Right ventricle myocardium inferior (tissue), 1 donor: ENCODE measurements around the gene CCDC107. TPM values are rescaled to one million over a fixed set of nuclear protein-coding genes. Genes with fewer than 3 reads are reported as not detected.
A peak's percentile ranks its signal among the peaks of the same experiment; 100 is the strongest.

ENCODE experiments used
- ATAC-seq: fragments of 200-7000 bp; cut with Tn5 transposase; one replicate; pipeline ENCODE4 v1.9.1; 2020; ENCODE audit warnings: mild to moderate bottlenecking, moderate library complexity
- DNase-seq: peaks from one replicate; pipeline ENCODE4 v3.0.0; 2021; ENCODE audit errors: missing footprints
- intact Hi-C: fragments of 100-400 bp; cut with DNase I; formaldehyde crosslinking; loops from one replicate; pipeline ENCODE4 v1.11.0; 2022
- total RNA-seq: library from RNA; stranded (reverse); fragmentation: NEBNext Ultra II Directional; extraction: Animal tissue kit (Norgen Biotek cat#: 25700); gene quantifications from one replicate; pipeline ENCODE4 v1.2.1, GENCODE V29; 2021
- donor health status: DM: no; HTN: yes; CAD: no; lungs with severe emphysema.

The CCDC107 gene
- total RNA-seq, 1 donor from 2014 or later = 58.6 TPM

- no peak for DNase-seq
- intact Hi-C loops = loop anchor here (1.0 kb wide), 1 partner anchor 101 kb away; the partner anchor contains the start of gene MSMP
- ATAC-seq = no peak
These were observed 4.5 kb upstream of the CCDC107 start for GRCh38 chr9:35653611-35654010.

GRCh38 chr9:35656348-35656747 lies 1.7 kb upstream of the CCDC107 start:
- ATAC-seq (no peak), DNase-seq (no peak)
- intact Hi-C loops = loop anchor here (5.0 kb wide), 1 partner anchor 171 kb away; the partner anchor contains the start of genes FAM221B and TMEM8B

GRCh38 chr9:35656831-35657545 lies 1.1 kb upstream of the CCDC107 start:
- ATAC-seq (peak; percentile 8), DNase-seq (no peak)
- intact Hi-C loops = loop anchor here (5.0 kb wide), 1 partner anchor 170 kb away; the partner anchor contains the start of genes FAM221B and TMEM8B

- ATAC-seq = peak; percentile 97
- peak; percentile 97 for DNase-seq
- intact Hi-C loops = loop anchor here (2.0 to 5.0 kb wide), 3 partner anchors 53 to 170 kb away; partner anchors contain the start of genes FAM221B, TESK1 and TMEM8B
These were observed 451 bp upstream of the CCDC107 start, which contains the start of gene RMRP for GRCh38 chr9:35657546-35658136. Gene RMRP (minus strand): TSS chr9:35658019.

- peak; percentile 9 for ATAC-seq
- no peak for DNase-seq
- intact Hi-C loops = loop anchor here (2.0 to 5.0 kb wide), 3 partner anchors 54 to 168 kb away; partner anchors contain the start of genes FAM221B, TESK1 and TMEM8B
These were observed 802 bp downstream of the CCDC107 start for GRCh38 chr9:35658968-35659220.

GRCh38 chr9:35659340-35659739 lies 1.2 kb downstream of the CCDC107 start:
- intact Hi-C loops = loop anchor here (2.0 to 5.0 kb wide), 3 partner anchors 55 to 168 kb away; partner anchors contain the start of genes FAM221B, TESK1 and TMEM8B
- ATAC-seq = peak; percentile 2
- no peak for DNase-seq

GRCh38 chr9:35660966-35661415 lies 2.9 kb downstream of the CCDC107 start:
- intact Hi-C loops = loop anchor here (2.0 kb wide), 1 partner anchor 30 kb away; no protein-coding TSS in a partner anchor
- DNase-seq (no peak), ATAC-seq (no peak)

- intact Hi-C loops = loop anchor here (2.0 kb wide), 1 partner anchor 29 kb away; no protein-coding TSS in a partner anchor
- no peak for ATAC-seq
These were observed 3.8 kb downstream of the CCDC107 start for GRCh38 chr9:35661756-35662350.

GRCh38 chr9:35662437-35662836 lies 4.3 kb downstream of the CCDC107 start:
- intact Hi-C loops = no loop called here
- no peak for ATAC-seq
- DNase-seq = no peak

More at GRCh38 chr9:35661756-35662350, 3.8 kb downstream of the CCDC107 start:
- DNase-seq = no peak

- intact Hi-C loops = no loop called here
- DNase-seq = peak; percentile 90
- ATAC-seq = peak; percentile 92
These were observed 6.7 kb downstream of the CCDC107 start, which contains the start of gene ARHGEF39 for GRCh38 chr9:35664531-35665470. Gene ARHGEF39 (minus strand): TSS chr9:35665195. CDS start chr9:35665169, 26 bp downstream.

- ATAC-seq (no peak), DNase-seq (no peak)
- intact Hi-C loops = no loop called here
These were observed 7.4 kb downstream of the CCDC107 start for GRCh38 chr9:35665471-35665818.

- ATAC-seq = no peak
- DNase-seq = no peak
- intact Hi-C loops = no loop called here
These were observed 8.0 kb downstream of the CCDC107 start for GRCh38 chr9:35666045-35666444.

GRCh38 chr9:35666549-35666948 lies 8.5 kb downstream of the CCDC107 start:
- intact Hi-C loops = no loop called here
- DNase-seq (no peak), ATAC-seq (no peak)

- intact Hi-C loops = no loop called here
- DNase-seq = no peak
- no peak for ATAC-seq
These were observed 9.8 kb downstream of the CCDC107 start for GRCh38 chr9:35667939-35668338.

GRCh38 chr9:35669331-35670145 lies 11.4 kb downstream of the CCDC107 start:
- ATAC-seq (no peak), DNase-seq (no peak)
- intact Hi-C loops = no loop called here

GRCh38 chr9:35673132-35674024 lies 15.3 kb downstream of the CCDC107 start, which contains the start of gene CA9:
Gene CA9 (plus strand): TSS chr9:35673928. CDS start chr9:35673960, 32 bp downstream.
- DNase-seq (no peak), ATAC-seq (peak; percentile 79)
- intact Hi-C loops = no loop called here

GRCh38 chr9:35674025-35674361 lies 15.9 kb downstream of the CCDC107 start:
- DNase-seq (no peak), ATAC-seq (no peak)
- intact Hi-C loops = no loop called here
